ENCODE measurements around the gene PCBP3.

- no peak for TF ChIP-seq ZNF274 (IDR thresholded peaks at IDR 0.05; ENCODE audit: low read depth, low read length)
- no peak for TF ChIP-seq SUZ12 (IDR thresholded peaks at IDR 0.05; ENCODE audit: extremely low read depth, insufficient read depth, insufficient read length)
These were observed 217.8 kb downstream of the PCBP3 start for GRCh38 chr21:45861156-45861870.
